WTC11 (cell line): ENCODE measurements around the gene PTPRN2. TPM values are rescaled to one million over a fixed set of nuclear protein-coding genes. Genes with fewer than 3 reads are reported as not detected.

Experiments used
- ATAC-seq: fragments of 200-7000 bp; cut with Tn5 transposase; 2 replicates; pipeline ENCODE4 v1.10.0; 2021; ENCODE audit warnings: mild to moderate bottlenecking, moderate library complexity
- CTCF ChIA-PET: fragments of 300-600 bp; sonication (Branson Sonifier 250); formaldehyde crosslinking; loops from one replicate; lab custom pipeline; 2021; ENCODE audit warnings: antibody characterized with exemption; lab: Charles Lee
- POLR2A ChIA-PET: fragments of 350-600 bp; sonication (Branson Sonifier 250); formaldehyde crosslinking; loops from one replicate; lab custom pipeline; 2021; ENCODE audit warnings: antibody characterized with exemption; lab: Charles Lee
- DNase-seq: peaks from one replicate; pipeline ENCODE4 v3.0.0; 2021; ENCODE audit warnings: low spot score
- H3K27ac Mint-ChIP-seq: 2 replicates; pipeline ENCODE4 v1.8.0; 2021; ENCODE audit warnings: mixed read lengths
- H3K27me3 Mint-ChIP-seq: 2 replicates; pipeline ENCODE4 v1.8.0; 2021; ENCODE audit warnings: low read depth, mild to moderate bottlenecking, moderate library complexity, mixed read lengths
- H3K36me3 Mint-ChIP-seq: 2 replicates; pipeline ENCODE4 v1.8.0; 2021; ENCODE audit warnings: mixed read lengths
- H3K4me1 Mint-ChIP-seq: 2 replicates; pipeline ENCODE4 v1.8.0; 2022; ENCODE audit warnings: mixed read lengths
- H3K4me3 Mint-ChIP-seq: 2 replicates; pipeline ENCODE4 v1.8.0; 2021; ENCODE audit warnings: mild to moderate bottlenecking, moderate library complexity, mixed read lengths
- H3K9me3 Mint-ChIP-seq: 2 replicates; pipeline ENCODE4 v1.8.0; 2021; ENCODE audit warnings: mixed read lengths
- ATF3 ChIP-seq: sonication (generic); formaldehyde crosslinking; conservative IDR thresholded peaks from 2 replicates; pipeline ENCODE4 v1.8.1; 2022; ENCODE audit warnings: mild to moderate bottlenecking, missing genetic modification reagents
- CBFB ChIP-seq: sonication (generic); formaldehyde crosslinking; IDR thresholded peaks from 2 replicates; pipeline ENCODE4 v1.8.1; 2022; ENCODE audit warnings: mild to moderate bottlenecking, low read depth, missing genetic modification reagents
- CREB1 ChIP-seq: sonication (generic); formaldehyde crosslinking; IDR thresholded peaks from 2 replicates; pipeline ENCODE4 v1.8.0; 2023; ENCODE audit warnings: mild to moderate bottlenecking, missing genetic modification reagents
- E2F5 ChIP-seq: sonication (generic); formaldehyde crosslinking; IDR thresholded peaks from 2 replicates; pipeline ENCODE4 v1.8.1; 2022; ENCODE audit warnings: mild to moderate bottlenecking, moderate library complexity, missing genetic modification reagents
- ELF4 ChIP-seq: sonication (generic); formaldehyde crosslinking; IDR thresholded peaks from 2 replicates; pipeline ENCODE4 v1.8.1; 2022; ENCODE audit warnings: low read depth, mild to moderate bottlenecking, moderate library complexity, missing genetic modification reagents
- EMX1 ChIP-seq: fragments of 250-450 bp; sonication (Bioruptor Pico); IDR thresholded peaks from 2 replicates; pipeline ENCODE4 v1.8.0; 2021; ENCODE audit warnings: mild to moderate bottlenecking
- FOXP1 ChIP-seq: sonication (generic); formaldehyde crosslinking; IDR thresholded peaks from 2 replicates; pipeline ENCODE4 v1.8.0; 2022; ENCODE audit warnings: missing genetic modification reagents, mild to moderate bottlenecking, moderate library complexity, borderline replicate concordance
- GABPB1 ChIP-seq: sonication (generic); formaldehyde crosslinking; IDR thresholded peaks from 2 replicates; pipeline ENCODE4 v1.8.1; 2023; ENCODE audit warnings: mild to moderate bottlenecking, missing genetic modification reagents
- GRHL2 ChIP-seq: fragments of 250-450 bp; sonication (Bioruptor Pico); IDR thresholded peaks from 2 replicates; pipeline ENCODE4 v1.8.0; 2022; ENCODE audit warnings: mild to moderate bottlenecking, moderate library complexity; ENCODE audit not compliant: insufficient replicate concordance, severe bottlenecking
- IRF2 ChIP-seq: sonication (generic); formaldehyde crosslinking; IDR thresholded peaks from 2 replicates; pipeline ENCODE4 v1.8.0; 2022; ENCODE audit warnings: low read depth, missing genetic modification reagents, borderline replicate concordance
- MXD4 ChIP-seq: fragments of 250-450 bp; sonication (Bioruptor Pico); IDR thresholded peaks from 2 replicates; pipeline ENCODE4 v1.8.0; 2021; ENCODE audit warnings: mild to moderate bottlenecking, moderate library complexity, borderline replicate concordance
- NFE2L1 ChIP-seq: sonication (generic); formaldehyde crosslinking; IDR thresholded peaks from 2 replicates; pipeline ENCODE4 v1.8.1; 2023; ENCODE audit warnings: missing genetic modification reagents
- NFYB ChIP-seq: sonication (generic); formaldehyde crosslinking; conservative IDR thresholded peaks from 2 replicates; pipeline ENCODE4 v1.8.0; 2022; ENCODE audit warnings: low read depth, missing genetic modification reagents
- NR1H2 ChIP-seq: sonication (generic); formaldehyde crosslinking; IDR thresholded peaks from 2 replicates; pipeline ENCODE4 v1.9.0; 2021; ENCODE audit warnings: mild to moderate bottlenecking, moderate library complexity, missing genetic modification reagents
- RELA ChIP-seq: sonication (generic); formaldehyde crosslinking; IDR thresholded peaks from 2 replicates; pipeline ENCODE4 v1.8.1; 2022; ENCODE audit warnings: missing genetic modification reagents, mild to moderate bottlenecking, borderline replicate concordance
- SMAD4 ChIP-seq: sonication (generic); formaldehyde crosslinking; IDR thresholded peaks from 2 replicates; pipeline ENCODE4 v1.8.0; 2022; ENCODE audit warnings: mild to moderate bottlenecking, missing genetic modification reagents
- TEAD4 ChIP-seq: sonication (generic); formaldehyde crosslinking; IDR thresholded peaks from 2 replicates; pipeline ENCODE4 v1.8.0; 2022; ENCODE audit warnings: mild to moderate bottlenecking, missing genetic modification reagents
- ZNF138 ChIP-seq: sonication (generic); formaldehyde crosslinking; conservative IDR thresholded peaks from 2 replicates; pipeline ENCODE4 v1.8.1; 2022; ENCODE audit warnings: mild to moderate bottlenecking, moderate library complexity, missing genetic modification reagents
- ZNF416 ChIP-seq: fragments of 250-450 bp; sonication (Bioruptor Pico); IDR thresholded peaks from 2 replicates; pipeline ENCODE4 v1.9.0; 2021; ENCODE audit warnings: mild to moderate bottlenecking, inconsistent platforms
- ZNF512 ChIP-seq: sonication (generic); formaldehyde crosslinking; IDR thresholded peaks from 2 replicates; pipeline ENCODE4 v1.8.1; 2022; ENCODE audit warnings: missing genetic modification reagents, borderline replicate concordance
- total RNA-seq: library from RNA; stranded (reverse); gene quantifications from 3 replicates; pipeline ENCODE4 v1.2.3, GENCODE V29; 2021
- TF ChIP-seq, protein P1 (sequence below): sonication (generic); formaldehyde crosslinking; IDR thresholded peaks from 2 replicates; pipeline ENCODE4 v1.8.1; 2023; ENCODE audit warnings: mild to moderate bottlenecking, missing genetic modification reagents, moderate library complexity
- TF ChIP-seq, protein P2 (sequence below): sonication (generic); formaldehyde crosslinking; IDR thresholded peaks from 2 replicates; pipeline ENCODE4 v1.8.0; 2022; ENCODE audit warnings: mild to moderate bottlenecking, missing genetic modification reagents
- TF ChIP-seq, protein P3 (sequence below): sonication (generic); formaldehyde crosslinking; IDR thresholded peaks from 2 replicates; pipeline ENCODE4 v1.8.1; 2023; ENCODE audit warnings: mild to moderate bottlenecking, moderate library complexity, missing genetic modification reagents
- TF ChIP-seq, protein P4 (sequence below): fragments of 250-450 bp; sonication (Bioruptor Pico); conservative IDR thresholded peaks from 2 replicates; pipeline ENCODE4 v1.9.0; 2021; ENCODE audit warnings: mild to moderate bottlenecking

PTPRN2 gene
- total RNA-seq, 1 experiment from 2014 or later = 4.7 TPM

GRCh38 chr7:157964016-157964415 is 623.6 kb downstream of the PTPRN2 start:
- peaks cover 20% of the 10 kb centered on the region for H3K4me1 Mint-ChIP-seq
- DNase-seq = no peak
- no peak overlapping the region for H3K4me3 Mint-ChIP-seq
- H3K27ac Mint-ChIP-seq = no peak overlapping the region
- ChIA-PET CTCF (no interaction called here), POLR2A (no interaction called here)
- peaks cover 31% of the 10 kb centered on the region for H3K27me3 Mint-ChIP-seq
- H3K36me3 Mint-ChIP-seq = peaks cover 24% of the 10 kb centered on the region
- H3K9me3 Mint-ChIP-seq = peaks cover 30% of the 10 kb centered on the region
- TF ChIP-seq E2F5 = no peak
- no peak for TF ChIP-seq RELA (CRISPR knock-in tag)
- TF ChIP-seq ZNF416 = no peak
- no peak for TF ChIP-seq CBFB
- TF ChIP-seq, protein P1, sequence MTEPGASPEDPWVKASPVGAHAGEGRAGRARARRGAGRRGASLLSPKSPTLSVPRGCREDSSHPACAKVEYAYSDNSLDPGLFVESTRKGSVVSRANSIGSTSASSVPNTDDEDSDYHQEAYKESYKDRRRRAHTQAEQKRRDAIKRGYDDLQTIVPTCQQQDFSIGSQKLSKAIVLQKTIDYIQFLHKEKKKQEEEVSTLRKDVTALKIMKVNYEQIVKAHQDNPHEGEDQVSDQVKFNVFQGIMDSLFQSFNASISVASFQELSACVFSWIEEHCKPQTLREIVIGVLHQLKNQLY (CRISPR knock-in tag) = no peak
- no peak for TF ChIP-seq MXD4 (CRISPR knock-in tag)
- TF ChIP-seq, protein P2, sequence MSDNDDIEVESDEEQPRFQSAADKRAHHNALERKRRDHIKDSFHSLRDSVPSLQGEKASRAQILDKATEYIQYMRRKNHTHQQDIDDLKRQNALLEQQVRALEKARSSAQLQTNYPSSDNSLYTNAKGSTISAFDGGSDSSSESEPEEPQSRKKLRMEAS (CRISPR knock-in tag) = no peak
- TF ChIP-seq, protein P3, sequence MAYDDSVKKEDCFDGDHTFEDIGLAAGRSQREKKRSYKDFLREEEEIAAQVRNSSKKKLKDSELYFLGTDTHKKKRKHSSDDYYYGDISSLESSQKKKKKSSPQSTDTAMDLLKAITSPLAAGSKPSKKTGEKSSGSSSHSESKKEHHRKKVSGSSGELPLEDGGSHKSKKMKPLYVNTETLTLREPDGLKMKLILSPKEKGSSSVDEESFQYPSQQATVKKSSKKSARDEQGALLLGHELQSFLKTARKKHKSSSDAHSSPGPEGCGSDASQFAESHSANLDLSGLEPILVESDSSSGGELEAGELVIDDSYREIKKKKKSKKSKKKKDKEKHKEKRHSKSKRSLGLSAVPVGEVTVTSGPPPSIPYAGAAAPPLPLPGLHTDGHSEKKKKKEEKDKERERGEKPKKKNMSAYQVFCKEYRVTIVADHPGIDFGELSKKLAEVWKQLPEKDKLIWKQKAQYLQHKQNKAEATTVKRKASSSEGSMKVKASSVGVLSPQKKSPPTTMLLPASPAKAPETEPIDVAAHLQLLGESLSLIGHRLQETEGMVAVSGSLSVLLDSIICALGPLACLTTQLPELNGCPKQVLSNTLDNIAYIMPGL (CRISPR knock-in tag) = no peak
- TF ChIP-seq NR1H2 (CRISPR knock-in tag) = no peak
- TF ChIP-seq ELF4 = no peak
- no peak for TF ChIP-seq EMX1
- no peak for TF ChIP-seq TEAD4 (CRISPR knock-in tag)
- ATAC-seq = no peak

DNA sequence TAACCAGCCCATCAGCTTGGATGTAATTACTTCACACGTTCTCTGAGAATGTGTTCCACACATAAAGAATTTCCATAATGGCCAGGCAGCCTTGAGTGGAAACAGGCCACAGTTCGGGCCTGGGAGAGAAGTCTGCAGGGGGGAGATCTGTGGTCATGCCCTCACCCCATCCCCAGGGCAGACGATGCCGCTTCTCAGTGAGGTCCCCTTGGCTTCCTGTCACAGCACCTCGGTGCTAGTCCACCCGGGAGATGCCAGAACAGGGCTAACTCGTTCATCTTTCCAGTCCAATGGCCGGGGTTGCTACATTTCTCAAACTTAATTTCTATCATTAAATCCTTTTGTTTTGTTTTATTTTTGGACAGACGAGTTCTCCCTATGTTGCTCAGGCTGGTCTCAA is 624.1 kb downstream of the PTPRN2 start:
- H3K36me3 Mint-ChIP-seq = peaks cover 28% of the 10 kb centered on the region
- ChIA-PET POLR2A (no interaction called here), CTCF (no interaction called here)
- peaks cover 20% of the 10 kb centered on the region for H3K4me1 Mint-ChIP-seq
- H3K4me3 Mint-ChIP-seq = no peak overlapping the region
- ATAC-seq (no peak), DNase-seq (no peak)
- H3K9me3 Mint-ChIP-seq = peaks cover 35% of the 10 kb centered on the region
- TF ChIP-seq GRHL2 (CRISPR knock-in tag) = no peak
- no peak for TF ChIP-seq ZNF512 (CRISPR knock-in tag)
- peaks cover 35% of the 10 kb centered on the region for H3K27me3 Mint-ChIP-seq
- no peak overlapping the region for H3K27ac Mint-ChIP-seq

- H3K27me3 Mint-ChIP-seq = peaks cover 35% of the 10 kb centered on the region
- peaks cover 20% of the 10 kb centered on the region for H3K4me1 Mint-ChIP-seq
- no peak; the same call in 1 of the 2 replicates for ATAC-seq
- peaks cover 43% of the 10 kb centered on the region for H3K9me3 Mint-ChIP-seq
- H3K27ac Mint-ChIP-seq = no peak overlapping the region
- POLR2A ChIA-PET = no interaction called here
- CTCF ChIA-PET = no interaction called here
- no peak for DNase-seq
- no peak overlapping the region for H3K4me3 Mint-ChIP-seq
- H3K36me3 Mint-ChIP-seq = peaks cover 30% of the 10 kb centered on the region
- TF ChIP-seq, protein P4, sequence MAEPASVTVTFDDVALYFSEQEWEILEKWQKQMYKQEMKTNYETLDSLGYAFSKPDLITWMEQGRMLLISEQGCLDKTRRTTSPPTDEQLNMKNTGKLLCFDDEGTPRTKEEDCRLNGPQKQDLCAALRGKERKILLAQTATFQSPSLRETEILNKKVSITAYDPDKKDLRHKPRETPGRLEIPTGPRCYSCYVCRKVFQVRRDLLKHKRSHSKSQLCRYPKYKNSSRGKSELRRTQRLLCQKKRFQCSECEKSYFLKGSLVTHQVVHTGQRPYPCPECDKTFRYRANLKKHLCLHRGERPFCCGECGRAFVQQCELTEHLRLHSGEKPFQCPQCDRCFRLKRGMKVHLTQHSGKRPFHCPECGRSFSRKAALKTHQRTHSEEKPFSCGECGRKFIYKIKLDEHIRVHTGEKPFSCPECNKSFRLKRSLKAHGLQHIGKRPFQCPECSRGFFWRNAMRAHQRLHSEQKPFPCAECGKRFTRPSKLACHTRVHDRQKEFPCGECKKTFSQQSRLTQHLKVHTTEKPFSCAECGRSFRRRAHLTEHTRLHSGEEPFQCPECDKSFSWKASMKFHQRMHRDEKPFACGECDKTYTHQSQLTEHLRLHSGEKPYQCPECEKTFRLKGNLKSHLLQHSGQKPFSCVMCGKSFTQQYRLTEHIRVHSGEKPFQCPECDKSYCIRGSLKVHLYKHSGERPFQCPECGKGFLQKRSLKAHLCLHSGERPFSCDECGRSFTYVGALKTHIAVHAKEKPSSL = no peak
- TF ChIP-seq NFYB (CRISPR knock-in tag) (no peak), NFE2L1 (CRISPR knock-in tag) (no peak), IRF2 (CRISPR knock-in tag) (no peak), FOXP1 (CRISPR knock-in tag) (no peak), ELF4 (no peak), ATF3 (no peak), CREB1 (CRISPR knock-in tag) (no peak), ZNF138 (CRISPR knock-in tag) (no peak), GABPB1 (CRISPR knock-in tag) (no peak), RELA (CRISPR knock-in tag) (no peak), SMAD4 (CRISPR knock-in tag) (no peak)
- TF ChIP-seq, protein P2 (CRISPR knock-in tag) = no peak
Observed at GRCh38 chr7:157962458-157963306, 624.9 kb downstream of the PTPRN2 start.
